HUES48 (cell line): ENCODE results near the gene BORA.
"Not testable (repeated sequence)": the region's sequence is repeated elsewhere in the genome, so short reads cannot be mapped to it uniquely, and the experiment has no call there.

Experiments used
- H3K27ac ChIP-seq: one replicate; pipeline ENCODE4 v1.7.0; 2013; ENCODE audit warnings: low read depth, low read length, inconsistent platforms
- H3K27me3 ChIP-seq: 2 replicates; pipeline ENCODE4 v1.6.1; 2013; ENCODE audit warnings: mild to moderate bottlenecking, low read length; ENCODE audit not compliant: control insufficient read depth, insufficient read depth
- H3K36me3 ChIP-seq: 2 replicates; pipeline ENCODE4 v1.6.1; 2013; ENCODE audit warnings: low read length; ENCODE audit not compliant: control insufficient read depth, insufficient read depth
- H3K4me1 ChIP-seq: 2 replicates; pipeline ENCODE4 v1.6.1; 2013; ENCODE audit warnings: mild to moderate bottlenecking, low read length; ENCODE audit not compliant: control insufficient read depth, insufficient read depth
- H3K4me3 ChIP-seq: 2 replicates; pipeline ENCODE4 v1.5.1; 2013; ENCODE audit warnings: mild to moderate bottlenecking, low read depth, low read length
- H3K9ac ChIP-seq: 2 replicates; pipeline ENCODE4 v1.6.1; 2013; ENCODE audit warnings: mild to moderate bottlenecking, low read depth, low read length, moderate library complexity
- H3K9me3 ChIP-seq: 2 replicates; pipeline ENCODE4 v1.6.1; 2013; ENCODE audit warnings: low read length; ENCODE audit not compliant: control insufficient read depth, insufficient read depth

Gene BORA

DNA sequence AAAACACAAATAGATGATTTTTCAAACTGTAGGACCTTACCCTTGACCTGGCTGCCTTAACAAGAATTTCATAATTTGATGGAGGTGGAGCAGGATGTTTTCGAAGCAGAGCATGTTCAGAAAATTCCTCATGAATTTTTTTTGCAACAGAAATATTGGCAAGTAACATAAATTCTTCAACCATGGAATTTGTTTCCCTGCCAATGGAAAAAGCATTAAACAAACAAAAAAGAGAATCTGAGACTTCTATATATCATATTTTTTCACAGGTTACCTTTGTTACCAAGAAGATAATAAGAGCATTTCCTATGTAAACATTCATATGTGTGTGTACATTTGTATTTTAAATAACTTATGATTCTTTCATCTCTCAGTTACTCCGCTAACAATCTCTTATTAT lies 35.7 kb downstream of the BORA start:
- H3K4me1 ChIP-seq = no peaks in the 10 kb centered on the region
- no peak overlapping the region for H3K27ac ChIP-seq
- no peaks in the 10 kb centered on the region for H3K9me3 ChIP-seq
- peaks cover 100% of the 10 kb centered on the region for H3K36me3 ChIP-seq
- H3K4me3 ChIP-seq = no peak overlapping the region
- no peak overlapping the region for H3K9ac ChIP-seq
- H3K27me3 ChIP-seq = no peaks in the 10 kb centered on the region

DNA sequence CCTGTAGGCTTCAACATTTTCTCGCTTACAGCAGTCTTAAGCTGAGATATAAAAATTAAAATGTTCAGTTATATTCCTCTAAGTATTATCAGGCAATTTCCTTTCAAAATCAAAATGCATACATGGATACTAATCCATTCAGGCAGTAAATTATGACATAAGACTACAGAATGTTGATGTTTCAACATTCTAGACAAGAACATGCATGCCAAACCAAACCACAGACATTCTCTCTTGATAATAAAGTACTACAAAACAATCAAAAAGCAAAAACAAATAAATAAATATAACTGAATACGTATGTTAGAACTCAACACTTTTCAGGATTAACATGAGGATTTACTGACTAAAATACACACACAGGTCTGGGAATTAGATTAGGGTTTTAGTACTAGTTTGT lies 46.3 kb downstream of the BORA start:
- Histone ChIP-seq H3K27me3 (no peaks in the 10 kb centered on the region), H3K9me3 (no peaks in the 10 kb centered on the region), H3K9ac (no peak overlapping the region), H3K36me3 (peaks cover 100% of the 10 kb centered on the region), H3K4me1 (no peaks in the 10 kb centered on the region), H3K4me3 (no peak overlapping the region), H3K27ac (no peak overlapping the region)

DNA sequence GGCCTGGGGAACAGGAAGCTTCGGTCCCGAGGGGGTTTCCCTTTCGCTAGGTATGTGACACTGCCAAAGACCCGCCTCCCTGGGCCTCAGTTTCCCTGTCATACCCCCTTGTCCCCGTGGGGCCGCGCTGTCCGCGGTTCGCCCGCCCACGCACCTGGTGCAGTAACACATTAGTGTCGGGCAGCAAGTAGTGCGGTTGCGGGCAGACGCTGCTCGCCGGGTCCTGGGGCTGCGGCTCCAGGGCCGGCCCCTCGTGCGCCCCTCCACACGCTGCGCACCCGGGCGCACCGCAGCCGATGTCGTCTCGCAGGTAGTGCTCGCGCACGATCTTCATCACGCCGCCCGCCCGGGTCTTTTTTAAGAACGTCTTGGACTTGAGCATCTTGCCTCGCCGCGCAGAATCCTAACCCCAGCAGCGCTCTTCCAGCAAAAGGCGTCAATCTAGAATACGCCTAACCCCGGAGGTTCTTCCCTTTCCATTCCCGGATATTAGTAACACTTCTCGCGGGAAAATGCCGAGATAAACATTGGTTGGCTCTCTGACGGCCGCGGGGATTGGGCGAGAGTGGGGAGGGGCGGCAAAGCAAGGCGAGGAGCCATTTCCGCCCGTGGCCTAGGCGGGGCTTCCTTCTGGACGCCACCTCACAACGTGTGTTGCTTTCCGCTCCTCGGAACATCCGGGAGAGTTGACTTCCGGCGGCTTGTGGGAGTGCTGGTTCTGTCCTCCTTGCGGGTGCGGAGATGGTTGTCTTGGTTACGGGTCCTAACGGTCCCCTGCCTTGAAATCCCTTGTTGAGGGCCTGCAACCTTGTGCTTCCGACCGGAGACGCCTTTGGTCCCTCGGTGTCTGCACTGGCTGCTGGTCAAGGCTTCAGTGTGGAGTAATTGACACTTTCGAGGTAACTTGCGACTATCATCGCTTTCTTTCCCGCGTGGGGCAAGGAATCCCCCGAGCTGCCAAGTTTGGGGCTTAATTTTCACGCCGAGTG lies 54.0 kb downstream of the BORA start, which contains the start of the genes DIS3 and PIBF1:
Gene DIS3, minus strand, starts transcription at position 450 of the 989 bp plus-strand sequence. Its CDS starts 68 bp downstream, at position 382.
Gene PIBF1, plus strand, starts transcription at position 683 of the 989 bp plus-strand sequence. CDS start 1,337 bp downstream, outside the sequence.
- Histone ChIP-seq H3K9me3 (no peaks in the 10 kb centered on the region), H3K9ac (peak within 1 kb of the TSS; percentile 90), H3K27ac (peak within 1 kb of the TSS; percentile 94), H3K4me1 (peaks cover 7% of the 10 kb centered on the region; the same call in 1 of the 2 replicates), H3K27me3 (no peaks in the 10 kb centered on the region), H3K4me3 (peak within 1 kb of the TSS; percentile 93), H3K36me3 (peaks cover 53% of the 10 kb centered on the region)

DNA sequence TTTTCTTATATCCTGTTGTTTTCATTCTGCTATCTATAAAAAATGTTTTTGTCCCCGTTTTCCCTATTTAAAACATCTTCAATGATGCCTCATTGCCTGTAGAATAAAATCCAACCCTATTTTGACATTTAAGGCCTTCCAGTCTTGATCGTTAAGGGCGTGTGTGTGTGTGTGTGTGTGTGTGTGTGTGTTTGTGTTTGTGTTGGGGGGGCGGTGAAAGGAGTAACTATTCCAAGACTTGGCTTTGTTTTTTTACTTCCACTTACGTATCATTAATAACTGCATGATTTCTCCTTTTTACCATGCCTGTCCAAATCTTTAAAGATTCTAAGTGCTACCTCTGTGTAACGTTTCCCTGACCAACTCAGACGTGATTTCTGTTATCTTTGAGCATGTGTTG lies 55.0 kb downstream of the BORA start:
- peak overlapping the region; percentile 93 for H3K4me3 ChIP-seq
- no peaks in the 10 kb centered on the region for H3K9me3 ChIP-seq
- H3K36me3 ChIP-seq = peaks cover 44% of the 10 kb centered on the region
- peaks cover 7% of the 10 kb centered on the region; the same call in 1 of the 2 replicates for H3K4me1 ChIP-seq
- peak overlapping the region; percentile 82 for H3K27ac ChIP-seq
- H3K9ac ChIP-seq = peak overlapping the region; percentile 60
- H3K27me3 ChIP-seq = no peaks in the 10 kb centered on the region

DNA sequence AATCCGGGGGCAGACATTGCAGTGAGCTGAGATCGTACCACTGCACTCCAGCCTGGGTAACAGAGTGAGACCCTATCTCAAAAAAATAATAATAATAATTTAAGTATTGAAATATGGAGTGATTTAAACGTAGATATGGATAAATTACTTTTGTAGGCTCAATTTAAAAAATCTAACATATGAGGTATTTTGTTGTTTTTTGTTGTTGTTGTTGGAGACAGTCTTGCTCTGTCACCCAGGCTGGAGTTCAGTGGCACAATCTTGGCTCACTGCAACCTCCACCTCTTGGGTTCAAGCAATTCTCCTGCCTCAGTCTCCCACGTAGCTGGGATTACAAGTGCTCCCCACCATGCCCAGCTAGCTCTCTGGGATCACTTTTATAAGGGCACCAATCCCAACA lies 57.0 kb downstream of the BORA start:
- peaks cover 25% of the 10 kb centered on the region for H3K36me3 ChIP-seq
- not testable (repeated sequence) for H3K9me3 ChIP-seq, H3K4me1 ChIP-seq, H3K27ac ChIP-seq, H3K4me3 ChIP-seq, H3K27me3 ChIP-seq, H3K9ac ChIP-seq

DNA sequence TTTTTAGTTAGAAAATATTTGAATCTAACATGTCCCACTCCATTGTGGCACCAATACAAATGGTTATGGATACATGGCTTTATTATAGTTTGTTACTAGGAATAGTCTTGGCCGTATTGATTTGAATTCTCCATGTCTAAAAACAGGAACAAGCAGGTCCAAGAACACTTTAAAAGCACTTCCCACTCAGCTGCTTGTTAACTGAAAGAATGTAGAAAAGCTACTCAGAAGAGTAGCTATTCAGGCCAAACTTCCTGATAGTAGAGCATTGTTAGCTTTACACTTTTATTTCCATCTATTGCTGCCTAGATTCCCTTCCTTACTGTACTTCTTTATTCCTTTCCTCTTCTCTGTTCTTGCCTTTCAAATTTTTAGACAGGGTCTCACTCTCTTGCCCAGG lies 61.1 kb downstream of the BORA start:
- H3K36me3 ChIP-seq = peaks cover 35% of the 10 kb centered on the region
- no peak overlapping the region for H3K9ac ChIP-seq
- no peaks in the 10 kb centered on the region for H3K9me3 ChIP-seq
- no peak overlapping the region for H3K27ac ChIP-seq
- no peaks in the 10 kb centered on the region for H3K27me3 ChIP-seq
- no peaks in the 10 kb centered on the region for H3K4me1 ChIP-seq
- H3K4me3 ChIP-seq = no peak overlapping the region

DNA sequence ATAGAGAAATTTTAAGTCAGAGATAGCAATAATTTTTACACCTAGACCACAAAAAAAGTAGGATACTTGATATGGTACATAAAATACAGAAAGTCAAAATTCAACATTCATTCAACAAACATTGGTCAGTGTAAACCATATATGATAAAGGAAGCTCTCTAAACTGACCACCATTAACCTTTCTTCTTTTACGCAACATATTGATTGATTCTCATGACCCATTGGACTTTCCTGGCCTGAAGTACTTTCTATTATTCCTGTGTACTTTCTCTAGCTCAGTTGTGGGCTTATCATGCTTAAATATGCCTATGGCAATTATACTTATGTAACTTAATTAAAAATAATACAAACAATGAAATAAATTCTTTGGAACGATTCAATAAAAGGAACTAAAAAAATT lies 64.9 kb downstream of the BORA start:
- Histone ChIP-seq H3K9me3 (no peaks in the 10 kb centered on the region), H3K9ac (no peak overlapping the region), H3K27ac (no peak overlapping the region), H3K27me3 (no peaks in the 10 kb centered on the region), H3K4me1 (no peaks in the 10 kb centered on the region), H3K4me3 (no peak overlapping the region), H3K36me3 (peaks cover 41% of the 10 kb centered on the region)

DNA sequence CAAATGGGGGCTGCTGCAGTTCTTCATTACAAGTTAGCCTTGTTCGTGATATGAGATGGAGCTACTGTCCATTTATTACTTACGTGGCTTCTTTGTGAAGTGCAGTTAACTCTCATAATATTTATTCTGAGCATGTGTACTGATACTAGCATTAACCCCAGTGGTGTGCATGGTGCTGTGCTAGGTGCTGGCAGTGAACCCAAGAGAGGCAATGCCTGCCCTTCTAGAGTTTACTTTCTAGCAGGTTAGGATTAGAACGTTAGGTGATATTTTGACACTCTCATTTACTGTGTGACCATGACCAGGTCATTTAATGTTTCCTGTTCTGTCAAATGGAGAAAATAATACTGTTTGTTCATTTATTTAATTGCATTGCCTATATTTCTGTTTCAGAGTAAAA lies 71.1 kb downstream of the BORA start:
- Histone ChIP-seq H3K36me3 (peaks cover 48% of the 10 kb centered on the region), H3K4me3 (no peak overlapping the region), H3K9ac (no peak overlapping the region), H3K9me3 (no peaks in the 10 kb centered on the region), H3K4me1 (no peaks in the 10 kb centered on the region), H3K27ac (no peak overlapping the region), H3K27me3 (no peaks in the 10 kb centered on the region)

DNA sequence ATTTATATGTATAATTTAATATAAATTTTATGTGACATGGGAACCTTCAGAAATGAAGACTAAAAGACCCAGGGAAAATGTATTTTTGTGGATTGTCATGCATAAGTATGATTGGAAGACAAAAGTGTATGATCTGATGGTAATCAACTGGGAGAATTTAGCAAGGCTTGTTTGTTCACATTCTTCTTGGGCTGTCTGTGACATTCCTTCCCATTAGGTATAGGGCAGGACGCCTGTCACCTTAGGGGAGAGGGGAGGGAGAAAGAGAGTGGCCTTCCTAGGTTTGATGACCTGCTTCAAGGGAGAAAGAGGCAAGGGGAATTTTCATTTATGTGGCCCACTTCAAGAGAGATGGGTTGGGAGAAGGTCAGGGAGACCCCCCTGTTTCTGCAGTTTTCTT lies 76.6 kb downstream of the BORA start:
- H3K4me3 ChIP-seq = no peak overlapping the region
- H3K9ac ChIP-seq = no peak overlapping the region
- H3K36me3 ChIP-seq = peaks cover 7% of the 10 kb centered on the region; the same call in 1 of the 2 replicates
- no peaks in the 10 kb centered on the region for H3K4me1 ChIP-seq
- no peaks in the 10 kb centered on the region for H3K9me3 ChIP-seq
- no peak overlapping the region for H3K27ac ChIP-seq
- no peaks in the 10 kb centered on the region for H3K27me3 ChIP-seq
